Prostate gland (tissue), 2 donors: Measurements from ENCODE around the gene IL1RAPL2. TPM values are rescaled to one million over a fixed set of nuclear protein-coding genes. Genes with fewer than 3 reads are reported as not detected.

Experiments
- DNase-seq: peaks from one replicate; pipeline ENCODE4 v3.0.0-alpha.2; 2019; ENCODE audit warnings: low spot score
- H3K27ac ChIP-seq, 2 donors: fragments of 200-600 bp; sonication (generic); 2 replicates each; pipeline ENCODE4 v1.5.1; 2017 to 2019
- H3K27me3 ChIP-seq: fragments of 200-600 bp; sonication (generic); replicated peaks from 2 replicates; pipeline ENCODE4 v1.5.1; 2019; ENCODE audit not compliant: insufficient read depth
- H3K36me3 ChIP-seq, 2 donors: fragments of 200-600 bp; sonication (generic); 1 replicate in 1 of 2; 2 replicates in 1 of 2; pipeline versions ENCODE4 v1.5.1 to v1.8.1; 2017 to 2019
- H3K4me1 ChIP-seq: fragments of 200-600 bp; sonication (generic); replicated peaks from 2 replicates; pipeline ENCODE4 v1.5.1; 2019
- H3K4me3 ChIP-seq, 2 donors: fragments of 200-600 bp; sonication (generic); 2 replicates each; pipeline ENCODE4 v1.5.1; 2017 to 2019
- H3K9me3 ChIP-seq: fragments of 200-600 bp; sonication (generic); 2 replicates; pipeline ENCODE4 v1.5.1; 2017
- POLR2A ChIP-seq: fragments of 450-650 bp; IDR thresholded peaks from one replicate; pipeline ENCODE4 v1.6.1; 2016; ENCODE audit warnings: antibody characterized with exemption, mild to moderate bottlenecking
- POLR2AphosphoS5 ChIP-seq: sonication (generic); formaldehyde crosslinking; IDR thresholded peaks from one replicate; pipeline ENCODE4 v1.6.1; 2017; ENCODE audit warnings: antibody characterized with exemption
- WGBS: methylation state at CpG from one replicate; pipeline ENCODE4 v1.1.5; 2018; 5-methylcytosine and 5-hydroxymethylcytosine counted together
- intact Hi-C: fragments of 100-400 bp; cut with DNase I; formaldehyde crosslinking; loops from one replicate; pipeline ENCODE4 v1.14.2; 2022
- total RNA-seq, 2 donors: library from RNA; depleted of rRNA; stranded (reverse); fragments of >200 nt; gene quantifications; one replicate each; pipeline ENCODE4 v1.1.0, GENCODE V29; 2016
- TF ChIP-seq, protein P1 (sequence below), 4 experiments: fragments of 200-600 bp in 2 of 4; fragments of 450-650 bp in 2 of 4; sonication (generic) in 2 of 4; IDR thresholded peaks; 1 replicate in 3 of 4; 2 replicates in 1 of 4; pipeline ENCODE4 v1.5.1; 2016 to 2019; ENCODE audit warnings: antibody characterized with exemption in 4 of 4, mild to moderate bottlenecking in 2 of 4, moderate library complexity in 2 of 4

The IL1RAPL2 gene
- total RNA-seq, 2 donors from 2014 or later = 0.51 TPM; not detected in 1

DNA sequence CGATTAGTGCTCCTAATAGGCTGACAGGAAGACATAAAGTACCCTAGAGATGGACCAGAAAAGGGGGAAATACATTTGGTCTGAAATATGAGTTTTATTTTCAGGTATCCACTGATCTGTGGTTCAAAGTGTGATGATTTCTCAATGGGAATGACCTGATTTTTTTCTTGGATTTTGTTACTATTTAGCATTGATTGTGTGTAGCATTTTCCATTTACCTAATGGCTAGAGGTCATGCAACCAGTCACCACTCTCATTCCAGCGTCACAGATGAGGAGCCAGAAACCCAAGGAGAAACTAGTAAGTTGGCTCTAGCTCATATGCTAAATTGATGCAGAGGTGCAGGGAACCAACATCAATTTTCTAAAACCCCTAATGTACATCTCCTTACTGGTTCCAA is 118.1 kb downstream of the IL1RAPL2 start:
- Histone ChIP-seq H3K9me3 (no peaks in the 10 kb centered on the region), H3K4me1 (no peaks in the 10 kb centered on the region), H3K36me3 (no peaks in the 10 kb centered on the region), H3K27me3 (no peaks in the 10 kb centered on the region), H3K4me3 (no peak overlapping the region), H3K27ac (no peak overlapping the region)
- 89% methylated on average over 2 of the region's 2 CpGs for WGBS
- intact Hi-C loops = no loop called here
- TF ChIP-seq, protein P1, sequence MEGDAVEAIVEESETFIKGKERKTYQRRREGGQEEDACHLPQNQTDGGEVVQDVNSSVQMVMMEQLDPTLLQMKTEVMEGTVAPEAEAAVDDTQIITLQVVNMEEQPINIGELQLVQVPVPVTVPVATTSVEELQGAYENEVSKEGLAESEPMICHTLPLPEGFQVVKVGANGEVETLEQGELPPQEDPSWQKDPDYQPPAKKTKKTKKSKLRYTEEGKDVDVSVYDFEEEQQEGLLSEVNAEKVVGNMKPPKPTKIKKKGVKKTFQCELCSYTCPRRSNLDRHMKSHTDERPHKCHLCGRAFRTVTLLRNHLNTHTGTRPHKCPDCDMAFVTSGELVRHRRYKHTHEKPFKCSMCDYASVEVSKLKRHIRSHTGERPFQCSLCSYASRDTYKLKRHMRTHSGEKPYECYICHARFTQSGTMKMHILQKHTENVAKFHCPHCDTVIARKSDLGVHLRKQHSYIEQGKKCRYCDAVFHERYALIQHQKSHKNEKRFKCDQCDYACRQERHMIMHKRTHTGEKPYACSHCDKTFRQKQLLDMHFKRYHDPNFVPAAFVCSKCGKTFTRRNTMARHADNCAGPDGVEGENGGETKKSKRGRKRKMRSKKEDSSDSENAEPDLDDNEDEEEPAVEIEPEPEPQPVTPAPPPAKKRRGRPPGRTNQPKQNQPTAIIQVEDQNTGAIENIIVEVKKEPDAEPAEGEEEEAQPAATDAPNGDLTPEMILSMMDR (IDR thresholded peaks at IDR 0.05) = no peak
- TF ChIP-seq POLR2AphosphoS5 (no peak), POLR2A (no peak)
- no peak for DNase-seq

DNA sequence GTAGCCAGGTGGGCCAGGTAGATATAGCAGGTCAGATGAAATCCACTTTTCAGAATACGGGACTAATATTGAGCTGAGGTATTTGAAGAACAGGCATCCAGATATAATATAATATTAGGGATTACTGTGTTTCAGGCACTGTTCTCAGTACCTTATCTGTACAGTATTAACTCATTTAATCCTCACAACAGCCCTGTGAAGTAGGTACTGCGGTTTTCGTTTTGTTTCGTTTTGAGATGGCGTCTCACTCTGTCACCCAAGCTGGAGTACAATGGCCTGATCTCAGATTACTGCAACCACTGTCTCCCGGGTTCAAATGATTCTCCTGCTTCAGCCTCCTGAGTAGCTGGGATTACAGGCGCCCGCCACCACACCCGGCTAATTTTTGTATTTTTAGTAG is 129.6 kb downstream of the IL1RAPL2 start:
- intact Hi-C loops = no loop called here
- no peaks in the 10 kb centered on the region for H3K9me3 ChIP-seq
- no peak overlapping the region for H3K27ac ChIP-seq
- no peaks in the 10 kb centered on the region for H3K4me1 ChIP-seq
- no peak for TF ChIP-seq POLR2A
- TF ChIP-seq, protein P1 (IDR thresholded peaks at IDR 0.05) = no peak
- TF ChIP-seq POLR2AphosphoS5 = no peak
- no peak overlapping the region for H3K4me3 ChIP-seq
- H3K27me3 ChIP-seq = no peaks in the 10 kb centered on the region
- no peak for DNase-seq
- no peaks in the 10 kb centered on the region for H3K36me3 ChIP-seq
- WGBS = 99% methylated on average over 9 of the region's 9 CpGs

DNA sequence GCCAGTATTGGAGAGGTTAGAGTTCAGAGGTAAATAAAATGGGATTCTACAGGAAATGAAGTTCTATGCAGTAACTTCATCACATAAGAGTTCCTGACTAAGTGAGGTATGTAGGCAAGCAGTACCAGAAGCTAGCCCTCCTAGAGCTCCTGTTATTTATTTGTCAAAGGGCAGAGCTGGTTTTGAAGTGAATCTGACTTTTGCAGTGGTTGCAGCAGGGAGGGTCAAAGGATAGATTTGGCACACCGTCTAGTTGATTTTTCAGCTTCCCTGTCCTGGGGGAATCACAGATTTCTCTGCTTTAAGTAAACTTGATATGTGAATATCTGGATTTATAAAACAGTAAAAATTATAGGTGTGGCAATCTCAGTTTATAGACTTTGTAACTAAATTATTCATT is 130.7 kb downstream of the IL1RAPL2 start:
- WGBS = 21% methylated on average over 1 of the region's 1 CpG
- H3K4me3 ChIP-seq = no peak overlapping the region
- no peak for DNase-seq
- intact Hi-C loops = no loop called here
- H3K9me3 ChIP-seq = no peaks in the 10 kb centered on the region
- H3K27ac ChIP-seq = no peak overlapping the region
- H3K36me3 ChIP-seq = no peaks in the 10 kb centered on the region
- H3K4me1 ChIP-seq = no peaks in the 10 kb centered on the region
- H3K27me3 ChIP-seq = no peaks in the 10 kb centered on the region
- no peak for TF ChIP-seq POLR2A
- TF ChIP-seq, protein P1 (IDR thresholded peaks at IDR 0.05) = no peak
- no peak for TF ChIP-seq POLR2AphosphoS5

- Histone ChIP-seq H3K9me3 (no peaks in the 10 kb centered on the region), H3K4me1 (no peaks in the 10 kb centered on the region), H3K36me3 (no peaks in the 10 kb centered on the region), H3K27me3 (no peaks in the 10 kb centered on the region), H3K27ac (no peak overlapping the region), H3K4me3 (no peak overlapping the region)
- TF ChIP-seq, protein P1 (IDR thresholded peaks at IDR 0.05) = no peak
- TF ChIP-seq POLR2AphosphoS5 (no peak), POLR2A (no peak)
- intact Hi-C loops = no loop called here
- DNase-seq = no peak
Observed at GRCh38 chrX:104697294-104697693, 131.3 kb downstream of the IL1RAPL2 start.

DNA sequence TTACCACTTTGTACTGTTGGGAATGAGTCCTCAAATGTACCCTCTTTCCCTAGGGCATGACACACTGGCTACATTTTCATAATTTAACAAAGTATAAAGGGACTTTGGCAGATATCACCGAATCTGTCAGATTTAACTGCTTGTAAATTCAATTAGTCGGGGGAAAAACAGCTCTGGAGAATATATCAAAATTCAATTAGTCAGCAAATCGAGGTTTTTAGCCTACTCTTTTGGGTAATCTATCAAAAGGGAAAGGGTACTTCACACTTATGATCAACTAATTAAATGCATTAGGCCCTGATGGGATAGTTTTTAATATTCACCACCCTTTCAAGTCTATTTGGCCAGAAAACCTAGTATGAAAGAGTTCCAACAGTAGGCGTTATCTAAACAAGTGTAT is 141.0 kb downstream of the IL1RAPL2 start:
- Histone ChIP-seq H3K9me3 (no peaks in the 10 kb centered on the region), H3K4me3 (no peak overlapping the region), H3K27me3 (no peaks in the 10 kb centered on the region), H3K27ac (no peak overlapping the region), H3K36me3 (no peaks in the 10 kb centered on the region), H3K4me1 (no peaks in the 10 kb centered on the region)
- TF ChIP-seq POLR2AphosphoS5 (no peak), POLR2A (no peak)
- TF ChIP-seq, protein P1 (IDR thresholded peaks at IDR 0.05) = no peak
- DNase-seq = no peak
- intact Hi-C loops = no loop called here
- WGBS = 68% methylated on average over 4 of the region's 4 CpGs
